ENCODE results near the gene FGD5. TPM values are rescaled to one million over a fixed set of nuclear protein-coding genes. Genes with fewer than 3 reads are reported as not detected.

The FGD5 gene
- total and polyA plus RNA-seq, 2 donors (not counting 1 experiment from before 2014, with no cell fraction given), result 0.03 to 0.50 TPM

- Histone ChIP-seq H3K79me2 (ENCODE audit: control insufficient read depth, insufficient read depth, low read length) (no peaks in the 10 kb centered on the region), H4K20me1 (ENCODE audit: control insufficient read depth, extremely low read depth, insufficient read depth, low read length) (no peaks in the 10 kb centered on the region), H3K4me1 (ENCODE audit: control insufficient read depth, extremely low read depth, insufficient read depth, low read length) (no peaks in the 10 kb centered on the region), H3K9ac (ENCODE audit: insufficient read depth, low read length) (no peak overlapping the region), H3K36me3 (ENCODE audit: control insufficient read depth, insufficient read depth, low read length) (no peaks in the 10 kb centered on the region), H2AFZ (ENCODE audit: low read length) (no peak overlapping the region), H3K4me3 (replicated peaks in 1 of 4; ENCODE audit: control extremely low read depth in 1 of 4, insufficient read depth in 1 of 4, low read depth in 3 of 4, low read length in 4 of 4) (no peak overlapping the region), H3K27me3 (ENCODE audit: control insufficient read depth, insufficient read depth, low read length) (peaks cover 4% of the 10 kb centered on the region), H3K9me3 (ENCODE audit: control insufficient read depth, insufficient read depth, low read depth, low read length) (no peaks in the 10 kb centered on the region), H3K4me2 (ENCODE audit: extremely low read depth, insufficient read depth, low read length) (no peak overlapping the region), H3K27ac (ENCODE audit: insufficient read depth, low read length) (no peak overlapping the region)
- DNase-seq (ENCODE audit: low read depth in 2 of 2), result no peak
- TF ChIP-seq CTCF (conservative IDR thresholded peaks at IDR 0.05 in 1 of 2, IDR thresholded peaks at IDR 0.05 in 1 of 2; ENCODE audit: low read depth in 1 of 2, low read length in 2 of 2), result no peak
- TF ChIP-seq EZH2 (IDR thresholded peaks at IDR 0.05; ENCODE audit: low read length, missing control alignments), result no peak
Measured at GRCh38 chr3:14794435-14794834, 24.3 kb upstream of the FGD5 start.

GRCh38 chr3:14795996-14796395 lies 22.8 kb upstream of the FGD5 start:
- no peak overlapping the region for H2AFZ ChIP-seq (ENCODE audit: low read length)
- H3K4me1 ChIP-seq (ENCODE audit: control insufficient read depth, extremely low read depth, insufficient read depth, low read length), result no peaks in the 10 kb centered on the region
- H3K9me3 ChIP-seq (ENCODE audit: control insufficient read depth, insufficient read depth, low read depth, low read length), result no peaks in the 10 kb centered on the region
- DNase-seq (ENCODE audit: low read depth in 2 of 2), result no peak
- no peaks in the 10 kb centered on the region for H4K20me1 ChIP-seq (ENCODE audit: control insufficient read depth, extremely low read depth, insufficient read depth, low read length)
- H3K36me3 ChIP-seq (ENCODE audit: control insufficient read depth, insufficient read depth, low read length), result no peaks in the 10 kb centered on the region
- no peak overlapping the region for H3K27ac ChIP-seq (ENCODE audit: insufficient read depth, low read length)
- H3K79me2 ChIP-seq (ENCODE audit: control insufficient read depth, insufficient read depth, low read length), result no peaks in the 10 kb centered on the region
- H3K9ac ChIP-seq (ENCODE audit: insufficient read depth, low read length), result no peak overlapping the region
- TF ChIP-seq CTCF (conservative IDR thresholded peaks at IDR 0.05 in 1 of 2, IDR thresholded peaks at IDR 0.05 in 1 of 2; ENCODE audit: low read depth in 1 of 2, low read length in 2 of 2) (no peak), EZH2 (IDR thresholded peaks at IDR 0.05; ENCODE audit: low read length, missing control alignments) (no peak)
- H3K4me3 ChIP-seq (replicated peaks in 1 of 4; ENCODE audit: control extremely low read depth in 1 of 4, insufficient read depth in 1 of 4, low read depth in 3 of 4, low read length in 4 of 4), result no peak overlapping the region
- peaks cover 4% of the 10 kb centered on the region for H3K27me3 ChIP-seq (ENCODE audit: control insufficient read depth, insufficient read depth, low read length)
- H3K4me2 ChIP-seq (ENCODE audit: extremely low read depth, insufficient read depth, low read length), result no peak overlapping the region

- no peak for TF ChIP-seq EZH2 (IDR thresholded peaks at IDR 0.05; ENCODE audit: low read length, missing control alignments)
- no peak overlapping the region for H3K9ac ChIP-seq (ENCODE audit: insufficient read depth, low read length)
- H3K27ac ChIP-seq (ENCODE audit: insufficient read depth, low read length), result no peak overlapping the region
- no peaks in the 10 kb centered on the region for H3K4me1 ChIP-seq (ENCODE audit: control insufficient read depth, extremely low read depth, insufficient read depth, low read length)
- H3K4me3 ChIP-seq (replicated peaks in 1 of 4; ENCODE audit: control extremely low read depth in 1 of 4, insufficient read depth in 1 of 4, low read depth in 3 of 4, low read length in 4 of 4), result no peak overlapping the region
- no peaks in the 10 kb centered on the region for H3K9me3 ChIP-seq (ENCODE audit: control insufficient read depth, insufficient read depth, low read depth, low read length)
- no peak overlapping the region for H2AFZ ChIP-seq (ENCODE audit: low read length)
- H3K27me3 ChIP-seq (ENCODE audit: control insufficient read depth, insufficient read depth, low read length), result peaks cover 4% of the 10 kb centered on the region
- H4K20me1 ChIP-seq (ENCODE audit: control insufficient read depth, extremely low read depth, insufficient read depth, low read length), result no peaks in the 10 kb centered on the region
- DNase-seq (ENCODE audit: low read depth in 2 of 2), result no peak
- H3K36me3 ChIP-seq (ENCODE audit: control insufficient read depth, insufficient read depth, low read length), result no peaks in the 10 kb centered on the region
- no peaks in the 10 kb centered on the region for H3K79me2 ChIP-seq (ENCODE audit: control insufficient read depth, insufficient read depth, low read length)
- no peak overlapping the region for H3K4me2 ChIP-seq (ENCODE audit: extremely low read depth, insufficient read depth, low read length)
Measured at GRCh38 chr3:14796403-14797077, 22.2 kb upstream of the FGD5 start.
